NCI-H146 treated with DMSO at 0.1 percent for 48 hours (cell line): ENCODE results near the gene CPLX3.
A peak's percentile ranks its signal among the peaks of the same experiment; 100 is the strongest.

ENCODE experiments used
- DNase-seq: peaks from one replicate; lab custom pipeline; 2025; ENCODE audit not compliant: unreplicated experiment; lab: John Stamatoyannopoulos, UW

Gene CPLX3

GRCh38 chr15:74788042-74788682 is 38.3 kb upstream of the CPLX3 start:
- DNase-seq, result no peak

- no peak for DNase-seq
Measured at GRCh38 chr15:74788683-74789151, 37.7 kb upstream of the CPLX3 start.

GRCh38 chr15:74789171-74789631 is 37.2 kb upstream of the CPLX3 start:
- no peak for DNase-seq

GRCh38 chr15:74789741-74790079 is 36.7 kb upstream of the CPLX3 start:
- no peak for DNase-seq

GRCh38 chr15:74790080-74790916 is 36.1 kb upstream of the CPLX3 start:
- no peak for DNase-seq

GRCh38 chr15:74791007-74791406 is 35.4 kb upstream of the CPLX3 start:
- DNase-seq, result no peak

GRCh38 chr15:74791667-74792066 is 34.8 kb upstream of the CPLX3 start:
- no peak for DNase-seq

GRCh38 chr15:74792227-74793016 is 34.0 kb upstream of the CPLX3 start:
- DNase-seq, result no peak

- no peak for DNase-seq
Measured at GRCh38 chr15:74793135-74794028, 33.0 kb upstream of the CPLX3 start.

- DNase-seq, result no peak
Measured at GRCh38 chr15:74794248-74794969, 32.0 kb upstream of the CPLX3 start.

GRCh38 chr15:74794970-74795349 is 31.5 kb upstream of the CPLX3 start:
- no peak for DNase-seq

- no peak for DNase-seq
Measured at GRCh38 chr15:74795966-74796625, 30.3 kb upstream of the CPLX3 start.

GRCh38 chr15:74798388-74799254 is 27.8 kb upstream of the CPLX3 start:
- no peak for DNase-seq

GRCh38 chr15:74799255-74799855 is 27.1 kb upstream of the CPLX3 start:
- DNase-seq, result no peak

GRCh38 chr15:74799856-74800558 is 26.4 kb upstream of the CPLX3 start:
- DNase-seq, result peak; percentile 48

GRCh38 chr15:74800559-74801094 is 25.8 kb upstream of the CPLX3 start:
- no peak for DNase-seq

- no peak for DNase-seq
Measured at GRCh38 chr15:74801311-74801997, 25.0 kb upstream of the CPLX3 start.
